Coronary artery (tissue), 2 donors: ENCODE measurements around the gene ADAMTS15.
A peak's percentile ranks its signal among the peaks of the same experiment; 100 is the strongest.

Source experiments
- DNase-seq: peaks from one replicate; pipeline ENCODE4 v3.0.0-alpha.2; 2017; ENCODE audit warnings: low spot score
- H3K27ac ChIP-seq, 2 donors: fragments of 200-600 bp; sonication (generic); one replicate each; pipeline ENCODE4 v1.5.1; 2016 to 2019
- H3K4me3 ChIP-seq: fragments of 200-600 bp; sonication (generic); 2 replicates; pipeline ENCODE4 v1.5.1; 2016; ENCODE audit warnings: mild to moderate bottlenecking, moderate library complexity
- CTCF ChIP-seq: fragments of 200-600 bp; sonication (generic); IDR thresholded peaks from one replicate; pipeline ENCODE4 v1.5.1; 2019; ENCODE audit warnings: antibody characterized with exemption

The ADAMTS15 gene

GRCh38 chr11:130424613-130425140 is 23.8 kb upstream of the ADAMTS15 start:
- Histone ChIP-seq H3K4me3 (no peak overlapping the region), H3K27ac (no peak overlapping the region)
- no peak for TF ChIP-seq CTCF
- DNase-seq, result no peak

- Histone ChIP-seq H3K27ac (no peak overlapping the region), H3K4me3 (no peak overlapping the region)
- TF ChIP-seq CTCF, result no peak
- DNase-seq, result no peak
Observed at GRCh38 chr11:130425156-130425555, 23.3 kb upstream of the ADAMTS15 start.

- Histone ChIP-seq H3K4me3 (peak overlapping the region; percentile 80), H3K27ac (peak overlapping the region; percentile 51 to 58)
- no peak for TF ChIP-seq CTCF
- no peak for DNase-seq
Observed at GRCh38 chr11:130426223-130426836, 22.1 kb upstream of the ADAMTS15 start.

- no peak for TF ChIP-seq CTCF
- no peak for DNase-seq
- peak overlapping the region; percentile 51 to 58 for H3K27ac ChIP-seq
- peak overlapping the region; percentile 80 for H3K4me3 ChIP-seq
Observed at GRCh38 chr11:130426837-130427341, 21.6 kb upstream of the ADAMTS15 start.

GRCh38 chr11:130427581-130428315 is 20.7 kb upstream of the ADAMTS15 start:
- DNase-seq, result no peak

GRCh38 chr11:130428316-130429119 is 19.9 kb upstream of the ADAMTS15 start, which contains the start of gene ADAMTS8:
ADAMTS8 (minus strand) TSS chr11:130428609; CDS start chr11:130428286, 323 bp downstream.
- Histone ChIP-seq H3K4me3 (peak within 1 kb of the TSS; percentile 80), H3K27ac (peak within 1 kb of the TSS; percentile 51 to 69)
- no peak for DNase-seq

More at GRCh38 chr11:130427581-130428315, 20.7 kb upstream of the ADAMTS15 start:
- no peak for TF ChIP-seq CTCF
- Histone ChIP-seq H3K4me3 (peak overlapping the region; percentile 80), H3K27ac (peak overlapping the region; percentile 51 to 69)

More at GRCh38 chr11:130428316-130429119, 19.9 kb upstream of the ADAMTS15 start, which contains the start of gene ADAMTS8:
- no peak for TF ChIP-seq CTCF
